Measurements from ENCODE around the gene SNX11. TPM values are rescaled to one million over a fixed set of nuclear protein-coding genes. Genes with fewer than 3 reads are reported as not detected.

Gene SNX11
- total and polyA plus RNA-seq, 2 of the 8 experiments (the other 6 are each of a cell fraction or from before 2014, with no cell fraction given) = 21.1 to 21.4 TPM

GRCh38 chr17:48149787-48150463 is 42.4 kb downstream of the SNX11 start:
- no peak overlapping the region for H2BK15ac ChIP-seq (ENCODE audit: low read length)
- no peaks in the 10 kb centered on the region for H3K23me2 ChIP-seq (ENCODE audit: low read depth, low read length)
- no peak overlapping the region for H3K18ac ChIP-seq (ENCODE audit: extremely low read depth, low read length)
- ChIA-PET POLR2A (ENCODE audit: partially characterized antibody) (interaction anchor here (1.0 to 2.6 kb wide), 2 partner anchors 9 to 85 kb away, joined by 3 to 12 read pairs; no protein-coding TSS in a partner anchor), CTCF (ENCODE audit: partially characterized antibody) (interaction anchor here (0.7 to 2.1 kb wide), 4 partner anchors 10 to 187 kb away, joined by 4 to 7 read pairs (median 5); no protein-coding TSS in a partner anchor)
- peak overlapping the region in 1 of 2 experiments; percentile 15; a peak in 1 of 4 replicates for H3K4me2 ChIP-seq (ENCODE audit: insufficient read depth in 1 of 2, low read depth in 2 of 2, low read length in 2 of 2)
- H3K4me1 ChIP-seq (replicated peaks in 1 of 4; ENCODE audit: control insufficient read depth in 3 of 4, insufficient read depth in 4 of 4, low read length in 3 of 4) = peaks cover 0 to 8% (median 6%) of the 10 kb centered on the region in 4 experiments; a peak in 2 of 7 replicates
- DNase-seq (ENCODE audit: low read depth in 1 of 2, low spot score in 2 of 2) (no peak), FAIRE-seq (no peak)
- no peak overlapping the region for H2BK20ac ChIP-seq (ENCODE audit: low read length)
- no peak overlapping the region for H2AK5ac ChIP-seq (ENCODE audit: low read depth, low read length)
- H2BK12ac ChIP-seq (ENCODE audit: low read depth, low read length) = no peak overlapping the region
- peaks cover 0 to 2% of the 10 kb centered on the region in 2 experiments for H4K20me1 ChIP-seq (replicated peaks in 1 of 2; ENCODE audit: control insufficient read depth in 1 of 2, insufficient read depth in 2 of 2, low read length in 2 of 2)
- H2BK120ac ChIP-seq (replicated peaks; ENCODE audit: low read depth, low read length) = no peak overlapping the region
- H3K79me1 ChIP-seq (ENCODE audit: low read depth, low read length) = no peaks in the 10 kb centered on the region
- no peak overlapping the region for H3K9ac ChIP-seq (replicated peaks in 1 of 4; ENCODE audit: extremely low read depth in 1 of 4, low read depth in 3 of 4, low read length in 3 of 4)
- no peak overlapping the region for H2AFZ ChIP-seq (ENCODE audit: low read length)
- H3K23ac ChIP-seq (ENCODE audit: insufficient read length) = no peak overlapping the region
- H3K27ac ChIP-seq (ENCODE audit: low read depth, low read length) = no peak overlapping the region
- H3K79me2 ChIP-seq (ENCODE audit: control insufficient read depth in 1 of 2, insufficient read depth in 2 of 2, low read length in 2 of 2) = no peaks in the 10 kb centered on the region
- no peaks in the 10 kb centered on the region for H3K9me3 ChIP-seq (ENCODE audit: insufficient read depth in 2 of 2, low read depth in 1 of 2, low read length in 1 of 2)
- WGBS, 2 experiments (ENCODE audit: extremely low coverage in 1 of 2, insufficient coverage in 1 of 2, insufficient read length in 1 of 2, insufficient replicate concordance in 2 of 2, low coverage in 1 of 2, low lambda C conversion rate in 2 of 2, missing lambda C conversion rate in 1 of 2) = 74% methylated on average over 4 of the region's 4 CpGs; no CpG with 5 or more reads in 1 of the 2 experiments
- H4K8ac ChIP-seq (ENCODE audit: extremely low read depth, insufficient read depth, low read length) = no peak overlapping the region
- no peak overlapping the region for H4K91ac ChIP-seq (replicated peaks; ENCODE audit: insufficient read length, low read length)
- no peak overlapping the region for H4K5ac ChIP-seq (ENCODE audit: insufficient read length, low read depth, low read length)
- peaks cover 0 to 6% (median 0%) of the 10 kb centered on the region in 4 experiments; a peak in 2 of 7 replicates for H3K27me3 ChIP-seq (replicated peaks in 1 of 4; ENCODE audit: control insufficient read depth in 3 of 4, extremely low read depth in 1 of 4, insufficient read depth in 3 of 4, low read length in 3 of 4)
- no peak overlapping the region for H3K4ac ChIP-seq (replicated peaks; ENCODE audit: insufficient read length, low read depth, low read length)
- TF ChIP-seq KDM1A (IDR thresholded peaks at IDR 0.05; ENCODE audit: borderline replicate concordance, low read length) (no peak), RAD21 (IDR thresholded peaks at IDR 0.05 in 1 of 2, conservative IDR thresholded peaks at IDR 0.05 in 1 of 2; ENCODE audit: low read depth in 2 of 2, low read length in 2 of 2) (no peak), POLR2AphosphoS5 (IDR thresholded peaks at IDR 0.05; ENCODE audit: low read depth, low read length) (no peak), CBX5 (IDR thresholded peaks at IDR 0.05; ENCODE audit: low read depth, low read length) (no peak), RFX5 (IDR thresholded peaks at IDR 0.05; ENCODE audit: borderline replicate concordance, low read depth, low read length) (no peak), ASH2L (IDR thresholded peaks at IDR 0.05; ENCODE audit: low read length) (no peak), SRF (IDR thresholded peaks at IDR 0.05; ENCODE audit: low read depth, low read length) (no peak), POU5F1 (IDR thresholded peaks at IDR 0.05; ENCODE audit: low read depth, low read length) (no peak), BACH1 (IDR thresholded peaks at IDR 0.05; ENCODE audit: low read length) (no peak)
- no peak overlapping the region for H3K4me3 ChIP-seq (ENCODE audit: extremely low read depth in 1 of 4, insufficient read depth in 2 of 4, low read depth in 3 of 4, low read length in 4 of 4)
- H3K14ac ChIP-seq (ENCODE audit: insufficient read length) = no peak overlapping the region
- H3K36me3 ChIP-seq (ENCODE audit: control insufficient read depth in 2 of 4, insufficient read depth in 4 of 4, low read length in 3 of 4) = no peaks in the 10 kb centered on the region
- no peak overlapping the region for H3K56ac ChIP-seq (replicated peaks; ENCODE audit: insufficient read length, low read depth, low read length)
- H2BK5ac ChIP-seq (ENCODE audit: low read depth, low read length) = no peak overlapping the region
